H1 (cell line): ENCODE measurements around the gene UQCRC2. TPM values are rescaled to one million over a fixed set of nuclear protein-coding genes. Genes with fewer than 3 reads are reported as not detected.

Experiments used
- CTCF ChIA-PET: fragments of 300-600 bp; sonication (Branson Sonifier 250); formaldehyde crosslinking; loops from one replicate; lab custom pipeline; 2021; ENCODE audit not compliant: partially characterized antibody; lab: Charles Lee
- POLR2A ChIA-PET: fragments of 300-600 bp; sonication (Branson Sonifier 250); formaldehyde crosslinking; loops from one replicate; lab custom pipeline; 2021; ENCODE audit warnings: inconsistent platforms; ENCODE audit not compliant: partially characterized antibody; lab: Charles Lee
- DNase-seq, 2 experiments: peaks; one replicate each; pipeline versions ENCODE4 v3.0.0 to v3.0.0-alpha.2; 2010 to 2022; ENCODE audit warnings: low spot score in 2 of 2, low read depth in 1 of 2, mixed read lengths in 1 of 2
- FAIRE-seq: peaks from 2 replicates; lab custom pipeline; 2011; peaks lifted over from hg19 to GRCh38; lab: Jason Lieb, UNC
- H2AFZ ChIP-seq: 2 replicates; pipeline ENCODE4 v1.8.1; 2012; ENCODE audit warnings: low read length, inconsistent platforms
- H2AK5ac ChIP-seq: 2 replicates; pipeline ENCODE4 v1.6.1; 2013; ENCODE audit warnings: low read depth, low read length
- H2BK120ac ChIP-seq: replicated peaks from 2 replicates; pipeline ENCODE3; 2013; ENCODE audit warnings: low read depth, low read length, inconsistent platforms
- H2BK12ac ChIP-seq: 2 replicates; pipeline ENCODE4 v1.6.1; 2013; ENCODE audit warnings: low read depth, low read length
- H2BK15ac ChIP-seq: 2 replicates; pipeline ENCODE4 v1.6.1; 2013; ENCODE audit warnings: low read length
- H2BK20ac ChIP-seq: 2 replicates; pipeline ENCODE4 v1.6.1; 2013; ENCODE audit warnings: low read length
- H2BK5ac ChIP-seq: 2 replicates; pipeline ENCODE4 v1.6.1; 2013; ENCODE audit warnings: low read depth, low read length
- H3K14ac ChIP-seq: 2 replicates; pipeline ENCODE4 v1.6.1; 2013; ENCODE audit warnings: inconsistent platforms; ENCODE audit not compliant: insufficient read length
- H3K18ac ChIP-seq: 2 replicates; pipeline ENCODE4 v1.6.1; 2013; ENCODE audit warnings: low read length; ENCODE audit errors: extremely low read depth
- H3K23ac ChIP-seq: 2 replicates; pipeline ENCODE4 v1.6.1; 2013; ENCODE audit warnings: inconsistent platforms; ENCODE audit not compliant: insufficient read length
- H3K23me2 ChIP-seq: 2 replicates; pipeline ENCODE4 v1.6.1; 2013; ENCODE audit warnings: low read depth, low read length
- H3K27ac ChIP-seq: 2 replicates; pipeline ENCODE4 v1.6.1; 2011; ENCODE audit warnings: low read depth, low read length, inconsistent platforms
- H3K27me3 ChIP-seq, 4 experiments: replicated peaks in 1 of 4; 1 replicate in 1 of 4; 2 replicates in 3 of 4; pipeline versions ENCODE4 v1.6.1 to v1.8.1; 2011 to 2013; ENCODE audit warnings: low read length in 3 of 4, mild to moderate bottlenecking in 3 of 4, inconsistent platforms in 2 of 4, mixed read lengths in 2 of 4, moderate library complexity in 1 of 4; ENCODE audit not compliant: control insufficient read depth in 3 of 4, insufficient read depth in 3 of 4; ENCODE audit errors: extremely low read depth in 1 of 4
- H3K36me3 ChIP-seq, 4 experiments: 2 replicates each; pipeline versions ENCODE4 v1.6.1 to v1.8.1; 2011 to 2013; ENCODE audit warnings: mild to moderate bottlenecking in 4 of 4, low read length in 3 of 4, moderate library complexity in 2 of 4, control low read depth in 1 of 4, inconsistent platforms in 1 of 4; ENCODE audit not compliant: insufficient read depth in 4 of 4, control insufficient read depth in 2 of 4
- H3K4ac ChIP-seq: replicated peaks from 2 replicates; pipeline ENCODE3; 2013; ENCODE audit warnings: low read length, low read depth, mixed read lengths, inconsistent platforms; ENCODE audit not compliant: insufficient read length
- H3K4me1 ChIP-seq, 4 experiments: replicated peaks in 1 of 4; 1 replicate in 1 of 4; 2 replicates in 3 of 4; pipeline versions ENCODE4 v1.6.1 to v1.8.1; 2011 to 2013; ENCODE audit warnings: low read length in 3 of 4, inconsistent platforms in 2 of 4, mixed read lengths in 1 of 4; ENCODE audit not compliant: insufficient read depth in 4 of 4, control insufficient read depth in 3 of 4
- H3K4me2 ChIP-seq, 2 experiments: 2 replicates each; pipeline versions ENCODE4 v1.6.1 to v1.8.1; 2011 to 2013; ENCODE audit warnings: low read depth in 2 of 2, low read length in 2 of 2, control low read depth in 1 of 2, inconsistent platforms in 1 of 2, mild to moderate bottlenecking in 1 of 2; ENCODE audit not compliant: insufficient read depth in 1 of 2
- H3K4me3 ChIP-seq, 4 experiments: fragments of 200-600, 300-600 bp in 1 of 4; sonication (generic), shearing (Covaris generic), sonication (Bioruptor Twin) in 1 of 4; 2 replicates each; pipeline versions ENCODE4 v1.5.1 to v1.8.1; 2011 to 2016; ENCODE audit warnings: low read length in 4 of 4, low read depth in 3 of 4, control low read depth in 2 of 4, inconsistent platforms in 2 of 4, mild to moderate bottlenecking in 2 of 4, mixed read lengths in 1 of 4, moderate library complexity in 1 of 4; ENCODE audit not compliant: insufficient read depth in 2 of 4; ENCODE audit errors: extremely low read depth in 1 of 4
- H3K56ac ChIP-seq: replicated peaks from 2 replicates; pipeline ENCODE3; 2013; ENCODE audit warnings: low read depth, mild to moderate bottlenecking, mixed read lengths, low read length, inconsistent platforms; ENCODE audit not compliant: insufficient read length
- H3K79me1 ChIP-seq: 2 replicates; pipeline ENCODE4 v1.6.1; 2013; ENCODE audit warnings: low read depth, low read length, control low read depth
- H3K79me2 ChIP-seq, 2 experiments: 2 replicates each; pipeline versions ENCODE4 v1.6.1 to v1.8.1; 2012 to 2013; ENCODE audit warnings: low read length in 2 of 2, mild to moderate bottlenecking in 2 of 2, inconsistent platforms in 1 of 2; ENCODE audit not compliant: insufficient read depth in 2 of 2, control insufficient read depth in 1 of 2
- H3K9ac ChIP-seq, 4 experiments: replicated peaks in 1 of 4; 1 replicate in 1 of 4; 2 replicates in 3 of 4; pipeline versions ENCODE4 v1.6.1 to v1.8.1; 2011 to 2013; ENCODE audit warnings: low read depth in 3 of 4, low read length in 3 of 4, control low read depth in 2 of 4, mild to moderate bottlenecking in 2 of 4, moderate library complexity in 2 of 4, inconsistent platforms in 1 of 4; ENCODE audit errors: extremely low read depth in 1 of 4
- H3K9me3 ChIP-seq, 2 experiments: 2 replicates each; pipeline versions ENCODE4 v1.6.1 to v1.8.1; 2012 to 2013; ENCODE audit warnings: mild to moderate bottlenecking in 2 of 2, moderate library complexity in 2 of 2, control low read depth in 1 of 2, inconsistent platforms in 1 of 2, low read depth in 1 of 2, low read length in 1 of 2, mixed read lengths in 1 of 2; ENCODE audit not compliant: insufficient read depth in 2 of 2
- H4K20me1 ChIP-seq, 2 experiments: replicated peaks in 1 of 2; 2 replicates each; pipeline versions ENCODE3 to v1.8.1; 2011 to 2013; ENCODE audit warnings: inconsistent platforms in 2 of 2, low read length in 2 of 2, mild to moderate bottlenecking in 1 of 2; ENCODE audit not compliant: insufficient read depth in 2 of 2, control insufficient read depth in 1 of 2
- H4K5ac ChIP-seq: 2 replicates; pipeline ENCODE4 v1.6.1; 2013; ENCODE audit warnings: low read length, low read depth, mixed read lengths, inconsistent platforms; ENCODE audit not compliant: insufficient read length
- H4K8ac ChIP-seq: 2 replicates; pipeline ENCODE4 v1.8.0; 2013; ENCODE audit warnings: mild to moderate bottlenecking, moderate library complexity, low read length, inconsistent platforms; ENCODE audit not compliant: insufficient read depth; ENCODE audit errors: extremely low read depth
- H4K91ac ChIP-seq: replicated peaks from 2 replicates; pipeline ENCODE3; 2013; ENCODE audit warnings: low read length, mixed read lengths, inconsistent platforms; ENCODE audit not compliant: insufficient read length
- BACH1 ChIP-seq: IDR thresholded peaks from 2 replicates; pipeline ENCODE4 v1.6.1; 2012; ENCODE audit warnings: low read length, improper control_type of control experiment
- CBX8 ChIP-seq: fragments of 300-800, 300-1000 bp; sonication (generic); IDR thresholded peaks from 2 replicates; pipeline ENCODE4 v1.7.1; 2016; ENCODE audit warnings: low read depth, low read length, borderline replicate concordance
- CHD2 ChIP-seq: IDR thresholded peaks from 2 replicates; pipeline ENCODE4 v1.6.1; 2012; ENCODE audit warnings: low read length, improper control_type of control experiment
- CREB1 ChIP-seq: IDR thresholded peaks from 2 replicates; pipeline ENCODE4 v1.6.1; 2012; ENCODE audit warnings: inconsistent platforms
- NRF1 ChIP-seq: IDR thresholded peaks from 2 replicates; pipeline ENCODE4 v1.6.1; 2011; ENCODE audit warnings: mild to moderate bottlenecking, low read depth, low read length, improper control_type of control experiment
- POLR2AphosphoS5 ChIP-seq: IDR thresholded peaks from 2 replicates; pipeline ENCODE4 v1.6.1; 2011; ENCODE audit warnings: low read depth, low read length
- RFX5 ChIP-seq: IDR thresholded peaks from 2 replicates; pipeline ENCODE4 v1.6.1; 2011; ENCODE audit warnings: low read depth, low read length, improper control_type of control experiment, borderline replicate concordance
- SP2 ChIP-seq: IDR thresholded peaks from 2 replicates; pipeline ENCODE4 v1.6.1; 2012; ENCODE audit warnings: mild to moderate bottlenecking, low read length, inconsistent platforms
- TAF1 ChIP-seq: IDR thresholded peaks from 2 replicates; pipeline ENCODE4 v1.6.1; 2011; ENCODE audit warnings: mild to moderate bottlenecking, low read depth, low read length
- TBP ChIP-seq: IDR thresholded peaks from 2 replicates; pipeline ENCODE4 v1.6.1; 2011; ENCODE audit warnings: low read depth, low read length, improper control_type of control experiment
- TCF12 ChIP-seq: IDR thresholded peaks from 2 replicates; pipeline ENCODE4 v1.6.1; 2011; ENCODE audit warnings: low read depth, mild to moderate bottlenecking, low read length
- WGBS, 2 experiments: shearing (Covaris generic) in 1 of 2; methylation state at CpG; one replicate each; pipeline versions ENCODE4 v1.1.6 to v1.1.7; 2013 to 2015; ENCODE audit warnings: low lambda C conversion rate in 2 of 2, mixed read lengths in 2 of 2, inconsistent platforms in 1 of 2, low coverage in 1 of 2, missing lambda C conversion rate in 1 of 2; ENCODE audit not compliant: insufficient replicate concordance in 2 of 2, insufficient coverage in 1 of 2, insufficient read length in 1 of 2; ENCODE audit errors: extremely low coverage in 1 of 2, missing lambda C conversion rate in 1 of 2; 5-methylcytosine and 5-hydroxymethylcytosine counted together
- polyA plus RNA-seq, 7 experiments: library from polyadenylated mRNA; depleted of rRNA in 3 of 7; stranded (reverse) in 5 of 7; unstranded in 2 of 7; fragments of >200 nt in 5 of 7; fragments of 200-250 nt in 2 of 7; gene quantifications; 1 replicate in 5 of 7; 2 replicates in 1 of 7; 4 replicates in 1 of 7; pipeline versions ENCODE4 v1.2.1 to v1.2.3, GENCODE V29; 2011 to 2013; ENCODE audit warnings: missing spikeins in 2 of 7, mixed read lengths in 2 of 7
- total RNA-seq: library from RNA; stranded (reverse); fragmentation: NEBNext Ultra II Directional; extraction: Animal tissue kit (Norgen Biotek cat#: 25700); gene quantifications from 2 replicates; pipeline ENCODE4 v1.2.1, GENCODE V29; 2021
- TF ChIP-seq, protein P1 (sequence below), 3 experiments: IDR thresholded peaks; 1 replicate in 2 of 3; 2 replicates in 1 of 3; pipeline versions ENCODE4 v1.5.1 to v1.6.1; 2011; ENCODE audit warnings: low read length in 3 of 3, mild to moderate bottlenecking in 3 of 3, inconsistent platforms in 2 of 3, low read depth in 1 of 3, moderate library complexity in 1 of 3; ENCODE audit not compliant: insufficient read depth in 1 of 3; ENCODE audit errors: control extremely low read depth in 1 of 3

UQCRC2 gene
- total and polyA plus RNA-seq, 2 of the 8 experiments (the other 6 are each of a cell fraction or from before 2014, with no cell fraction given) = 94.4 to 182 TPM

DNA sequence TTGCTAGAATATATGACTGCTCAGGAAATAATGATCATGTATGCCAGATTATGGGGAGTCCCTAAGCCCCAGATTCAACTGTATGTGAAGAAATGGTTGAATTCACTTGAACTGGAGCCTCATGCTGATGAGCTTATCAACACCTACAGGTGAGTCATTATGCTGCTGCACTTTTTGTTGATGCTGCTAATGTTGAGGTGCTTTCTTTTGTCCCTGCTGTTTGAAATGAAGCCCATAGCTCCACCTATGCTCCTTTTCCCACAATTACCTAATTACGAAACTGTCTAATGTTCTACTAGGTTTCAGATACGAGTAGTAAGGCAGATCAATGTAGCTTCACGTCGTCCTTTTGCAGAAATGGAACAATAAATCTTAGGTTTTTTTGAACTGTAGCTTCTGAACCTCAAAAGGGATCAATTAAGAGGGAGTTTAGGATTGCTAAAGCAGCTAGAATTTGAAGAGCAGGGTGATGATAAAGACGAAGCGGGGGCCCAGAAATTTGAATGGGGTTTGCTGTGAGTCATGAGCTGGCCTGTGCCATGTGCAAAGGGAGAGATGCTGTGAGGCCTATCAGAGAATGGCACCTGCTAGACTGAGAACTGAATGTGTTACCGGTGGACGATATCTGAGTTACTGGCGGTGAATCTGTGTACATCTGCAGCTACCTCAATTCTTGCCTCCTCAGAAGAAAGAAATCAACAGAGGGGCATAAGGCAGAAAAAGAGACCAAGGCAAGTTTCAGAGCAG, 6.1 kb upstream of the UQCRC2 start:
- no peak overlapping the region for H3K14ac ChIP-seq
- H2BK120ac ChIP-seq = no peak overlapping the region
- H3K23ac ChIP-seq = no peak overlapping the region
- H3K27me3 ChIP-seq = no peaks in the 10 kb centered on the region; a peak in 1 of 7 replicates
- POLR2A ChIA-PET = no interaction called here
- FAIRE-seq (no peak), DNase-seq (no peak)
- no peak overlapping the region for H3K4ac ChIP-seq
- no peak overlapping the region for H3K4me2 ChIP-seq
- H2BK12ac ChIP-seq = no peak overlapping the region
- H2BK15ac ChIP-seq = no peak overlapping the region
- H3K9me3 ChIP-seq = no peaks in the 10 kb centered on the region
- H3K9ac ChIP-seq = no peak overlapping the region
- H3K18ac ChIP-seq = no peak overlapping the region
- no peak overlapping the region for H4K91ac ChIP-seq
- CTCF ChIA-PET = interaction anchor here (0.7 to 2.2 kb wide), 3 partner anchors 12 to 343 kb away, joined by 3 to 8 read pairs (median 4); no protein-coding TSS in a partner anchor
- no peaks in the 10 kb centered on the region for H3K79me1 ChIP-seq
- no peak overlapping the region for H4K5ac ChIP-seq
- H4K8ac ChIP-seq = no peak overlapping the region
- no peak overlapping the region for H2AFZ ChIP-seq
- peaks cover 2% of the 10 kb centered on the region for H3K23me2 ChIP-seq
- no peak overlapping the region for H3K4me3 ChIP-seq
- H2BK5ac ChIP-seq = no peak overlapping the region
- H4K20me1 ChIP-seq = peaks cover 0 to under 1% of the 10 kb centered on the region in 2 experiments
- H3K79me2 ChIP-seq = peaks cover 0 to 8% of the 10 kb centered on the region in 2 experiments; a peak in 3 of 4 replicates
- H2AK5ac ChIP-seq = no peak overlapping the region
- no peak overlapping the region for H3K56ac ChIP-seq
- WGBS, 2 experiments = 82% methylated on average over 9 of the region's 9 CpGs; no CpG with 5 or more reads in 1 of the 2 experiments
- H2BK20ac ChIP-seq = no peak overlapping the region
- H3K4me1 ChIP-seq = peaks cover 0 to 2% (median 1%) of the 10 kb centered on the region in 4 experiments; a peak in 1 of 7 replicates
- H3K36me3 ChIP-seq = no peaks in the 10 kb centered on the region
- no peak overlapping the region for H3K27ac ChIP-seq
- TF ChIP-seq TBP (no peak), CHD2 (no peak), CREB1 (no peak), TAF1 (no peak), BACH1 (no peak), RFX5 (no peak), NRF1 (no peak), CBX8 (no peak), SP2 (no peak), POLR2AphosphoS5 (no peak), TCF12 (no peak)
- TF ChIP-seq, protein P1, sequence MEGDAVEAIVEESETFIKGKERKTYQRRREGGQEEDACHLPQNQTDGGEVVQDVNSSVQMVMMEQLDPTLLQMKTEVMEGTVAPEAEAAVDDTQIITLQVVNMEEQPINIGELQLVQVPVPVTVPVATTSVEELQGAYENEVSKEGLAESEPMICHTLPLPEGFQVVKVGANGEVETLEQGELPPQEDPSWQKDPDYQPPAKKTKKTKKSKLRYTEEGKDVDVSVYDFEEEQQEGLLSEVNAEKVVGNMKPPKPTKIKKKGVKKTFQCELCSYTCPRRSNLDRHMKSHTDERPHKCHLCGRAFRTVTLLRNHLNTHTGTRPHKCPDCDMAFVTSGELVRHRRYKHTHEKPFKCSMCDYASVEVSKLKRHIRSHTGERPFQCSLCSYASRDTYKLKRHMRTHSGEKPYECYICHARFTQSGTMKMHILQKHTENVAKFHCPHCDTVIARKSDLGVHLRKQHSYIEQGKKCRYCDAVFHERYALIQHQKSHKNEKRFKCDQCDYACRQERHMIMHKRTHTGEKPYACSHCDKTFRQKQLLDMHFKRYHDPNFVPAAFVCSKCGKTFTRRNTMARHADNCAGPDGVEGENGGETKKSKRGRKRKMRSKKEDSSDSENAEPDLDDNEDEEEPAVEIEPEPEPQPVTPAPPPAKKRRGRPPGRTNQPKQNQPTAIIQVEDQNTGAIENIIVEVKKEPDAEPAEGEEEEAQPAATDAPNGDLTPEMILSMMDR (IDR thresholded peaks at IDR 0.05; ENCODE audit: control extremely low read depth in 1 of 3, insufficient read depth in 1 of 3, low read depth in 1 of 3, low read length in 3 of 3) = no peak
